Measurements from ENCODE around the gene TMEM259. TPM values are rescaled to one million over a fixed set of nuclear protein-coding genes. Genes with fewer than 3 reads are reported as not detected.

The TMEM259 gene
- total and polyA plus RNA-seq, 2 experiments from 2014 or later = 82.8 to 196 TPM

DNA sequence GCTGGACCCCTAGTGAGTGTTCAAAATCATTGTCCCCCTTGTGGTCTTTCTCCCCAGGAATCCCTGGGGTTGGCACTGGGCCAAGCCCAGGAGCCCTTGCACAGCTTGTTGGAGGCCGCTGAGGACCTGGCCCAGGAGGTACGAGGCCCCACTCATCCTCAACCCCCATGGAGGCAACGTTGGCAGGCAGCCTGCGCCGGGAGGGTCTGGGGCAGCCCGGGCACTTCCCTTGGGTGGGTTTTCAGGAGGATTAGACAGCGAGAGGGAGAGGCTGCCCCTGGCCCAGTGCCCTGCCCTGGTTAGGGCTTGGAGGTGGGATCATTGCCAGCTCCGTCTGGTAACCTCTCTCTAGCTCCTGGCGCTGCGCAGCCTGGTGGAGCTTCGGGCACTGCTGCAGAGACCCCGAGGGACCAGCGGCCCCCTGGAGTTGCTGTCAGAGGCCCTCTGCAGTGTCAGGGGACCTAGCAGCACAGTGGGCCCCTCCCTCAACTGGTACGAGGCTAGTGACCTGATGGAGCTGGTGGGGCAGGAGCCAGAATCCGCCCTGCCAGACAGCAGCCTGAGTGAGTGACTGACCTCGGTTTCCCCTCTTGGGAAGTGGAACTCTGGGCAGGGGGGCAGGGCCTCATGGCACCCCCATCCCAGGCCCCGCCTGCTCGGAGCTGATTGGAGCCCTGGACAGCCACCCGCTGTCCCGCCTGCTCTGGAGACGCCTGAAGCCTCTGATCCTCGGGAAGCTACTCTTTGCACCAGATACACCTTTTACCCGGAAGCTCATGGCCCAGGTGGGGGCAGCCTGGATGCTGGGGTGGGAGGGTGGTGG lies 22.0 kb upstream of the TMEM259 start (continued):
- TF ChIP-seq ZNF462 (CRISPR knock-in tag; IDR thresholded peaks at IDR 0.05) = no peak
- TF ChIP-seq STAT1 (IDR thresholded peaks at IDR 0.05; ENCODE audit: unreplicated experiment) = no peak
- TF ChIP-seq, protein P1, sequence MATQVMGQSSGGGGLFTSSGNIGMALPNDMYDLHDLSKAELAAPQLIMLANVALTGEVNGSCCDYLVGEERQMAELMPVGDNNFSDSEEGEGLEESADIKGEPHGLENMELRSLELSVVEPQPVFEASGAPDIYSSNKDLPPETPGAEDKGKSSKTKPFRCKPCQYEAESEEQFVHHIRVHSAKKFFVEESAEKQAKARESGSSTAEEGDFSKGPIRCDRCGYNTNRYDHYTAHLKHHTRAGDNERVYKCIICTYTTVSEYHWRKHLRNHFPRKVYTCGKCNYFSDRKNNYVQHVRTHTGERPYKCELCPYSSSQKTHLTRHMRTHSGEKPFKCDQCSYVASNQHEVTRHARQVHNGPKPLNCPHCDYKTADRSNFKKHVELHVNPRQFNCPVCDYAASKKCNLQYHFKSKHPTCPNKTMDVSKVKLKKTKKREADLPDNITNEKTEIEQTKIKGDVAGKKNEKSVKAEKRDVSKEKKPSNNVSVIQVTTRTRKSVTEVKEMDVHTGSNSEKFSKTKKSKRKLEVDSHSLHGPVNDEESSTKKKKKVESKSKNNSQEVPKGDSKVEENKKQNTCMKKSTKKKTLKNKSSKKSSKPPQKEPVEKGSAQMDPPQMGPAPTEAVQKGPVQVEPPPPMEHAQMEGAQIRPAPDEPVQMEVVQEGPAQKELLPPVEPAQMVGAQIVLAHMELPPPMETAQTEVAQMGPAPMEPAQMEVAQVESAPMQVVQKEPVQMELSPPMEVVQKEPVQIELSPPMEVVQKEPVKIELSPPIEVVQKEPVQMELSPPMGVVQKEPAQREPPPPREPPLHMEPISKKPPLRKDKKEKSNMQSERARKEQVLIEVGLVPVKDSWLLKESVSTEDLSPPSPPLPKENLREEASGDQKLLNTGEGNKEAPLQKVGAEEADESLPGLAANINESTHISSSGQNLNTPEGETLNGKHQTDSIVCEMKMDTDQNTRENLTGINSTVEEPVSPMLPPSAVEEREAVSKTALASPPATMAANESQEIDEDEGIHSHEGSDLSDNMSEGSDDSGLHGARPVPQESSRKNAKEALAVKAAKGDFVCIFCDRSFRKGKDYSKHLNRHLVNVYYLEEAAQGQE (IDR thresholded peaks at IDR 0.05; ENCODE audit: unreplicated experiment) = no peak
- no peak for TF ChIP-seq EZH2phosphoT487 (IDR thresholded peaks at IDR 0.05; ENCODE audit: unreplicated experiment)
- no peak for TF ChIP-seq EZH2 (IDR thresholded peaks at IDR 0.05; ENCODE audit: low read depth, unreplicated experiment)
- TF ChIP-seq ZNF114 (CRISPR knock-in tag; IDR thresholded peaks at IDR 0.05) = no peak

Data from GM23338 (cell line).